Measurements from ENCODE around the gene STK24.
"Not testable (repeated sequence)": the region's sequence is repeated elsewhere in the genome, so short reads cannot be mapped to it uniquely, and the experiment has no call there.

Gene STK24

GRCh38 chr13:98599502-98600328 is 22.8 kb upstream of the STK24 start:
- Histone ChIP-seq H3K4me3 (ENCODE audit: insufficient read depth, low read depth, low read length) (no peak overlapping the region), H3K27me3 (ENCODE audit: control insufficient read depth, insufficient read depth, low read length, poor library complexity, severe bottlenecking) (no peaks in the 10 kb centered on the region), H3K9me3 (ENCODE audit: control insufficient read depth, low read length) (no peaks in the 10 kb centered on the region), H3K27ac (ENCODE audit: insufficient read depth, low read depth, low read length, poor library complexity, severe bottlenecking) (no peak overlapping the region), H3K4me1 (ENCODE audit: control insufficient read depth, insufficient read depth, low read length) (no peaks in the 10 kb centered on the region), H3K36me3 (ENCODE audit: control insufficient read depth, insufficient read depth, low read length) (no peaks in the 10 kb centered on the region)
- 91 to 100% methylated on average over 1 of the region's 2 CpGs for WGBS, 2 experiments

GRCh38 chr13:98598043-98598442 is 21.1 kb upstream of the STK24 start:
- H3K27ac ChIP-seq (ENCODE audit: insufficient read depth, low read depth, low read length, poor library complexity, severe bottlenecking), result no peak overlapping the region
- WGBS, 2 experiments, result 55% methylated on average over 4 of the region's 4 CpGs

GRCh38 chr13:98595134-98595533 is 18.2 kb upstream of the STK24 start:
- Histone ChIP-seq H3K27me3 (ENCODE audit: control insufficient read depth, insufficient read depth, low read length, poor library complexity, severe bottlenecking) (no peaks in the 10 kb centered on the region), H3K4me3 (ENCODE audit: insufficient read depth, low read depth, low read length) (no peak overlapping the region), H3K4me1 (ENCODE audit: control insufficient read depth, insufficient read depth, low read length) (no peaks in the 10 kb centered on the region), H3K9me3 (ENCODE audit: control insufficient read depth, low read length) (no peaks in the 10 kb centered on the region), H3K27ac (ENCODE audit: insufficient read depth, low read depth, low read length, poor library complexity, severe bottlenecking) (no peak overlapping the region), H3K36me3 (ENCODE audit: control insufficient read depth, insufficient read depth, low read length) (no peaks in the 10 kb centered on the region)
- WGBS, 2 experiments, result 92 to 98% methylated on average over 3 of the region's 3 CpGs

More at GRCh38 chr13:98598043-98598442, 21.1 kb upstream of the STK24 start:
- no peaks in the 10 kb centered on the region for H3K27me3 ChIP-seq (ENCODE audit: control insufficient read depth, insufficient read depth, low read length, poor library complexity, severe bottlenecking)
- H3K36me3 ChIP-seq (ENCODE audit: control insufficient read depth, insufficient read depth, low read length), result no peaks in the 10 kb centered on the region
- no peaks in the 10 kb centered on the region for H3K9me3 ChIP-seq (ENCODE audit: control insufficient read depth, low read length)
- H3K4me1 ChIP-seq (ENCODE audit: control insufficient read depth, insufficient read depth, low read length), result no peaks in the 10 kb centered on the region
- no peak overlapping the region for H3K4me3 ChIP-seq (ENCODE audit: insufficient read depth, low read depth, low read length)

- Histone ChIP-seq H3K9me3 (ENCODE audit: control insufficient read depth, low read length) (no peaks in the 10 kb centered on the region), H3K4me1 (ENCODE audit: control insufficient read depth, insufficient read depth, low read length) (no peaks in the 10 kb centered on the region), H3K36me3 (ENCODE audit: control insufficient read depth, insufficient read depth, low read length) (no peaks in the 10 kb centered on the region), H3K27me3 (ENCODE audit: control insufficient read depth, insufficient read depth, low read length, poor library complexity, severe bottlenecking) (no peaks in the 10 kb centered on the region), H3K27ac (ENCODE audit: insufficient read depth, low read depth, low read length, poor library complexity, severe bottlenecking) (no peak overlapping the region), H3K4me3 (ENCODE audit: insufficient read depth, low read depth, low read length) (no peak overlapping the region)
- WGBS, 2 experiments, result 89 to 93% methylated on average over 5 of the region's 5 CpGs
Observed at GRCh38 chr13:98592362-98592732, 15.4 kb upstream of the STK24 start.

- Histone ChIP-seq H3K27ac (ENCODE audit: insufficient read depth, low read depth, low read length, poor library complexity, severe bottlenecking) (no peak overlapping the region), H3K36me3 (ENCODE audit: control insufficient read depth, insufficient read depth, low read length) (no peaks in the 10 kb centered on the region), H3K27me3 (ENCODE audit: control insufficient read depth, insufficient read depth, low read length, poor library complexity, severe bottlenecking) (no peaks in the 10 kb centered on the region), H3K9me3 (ENCODE audit: control insufficient read depth, low read length) (no peaks in the 10 kb centered on the region), H3K4me3 (ENCODE audit: insufficient read depth, low read depth, low read length) (no peak overlapping the region), H3K4me1 (ENCODE audit: control insufficient read depth, insufficient read depth, low read length) (no peaks in the 10 kb centered on the region)
- WGBS, 2 experiments, result 100% methylated on average over 1 to 2 of the region's 2 CpGs
Observed at GRCh38 chr13:98591721-98592361, 14.9 kb upstream of the STK24 start.

- H3K4me1 ChIP-seq (ENCODE audit: control insufficient read depth, insufficient read depth, low read length); H3K27me3 ChIP-seq (ENCODE audit: control insufficient read depth, insufficient read depth, low read length, poor library complexity, severe bottlenecking); H3K36me3 ChIP-seq (ENCODE audit: control insufficient read depth, insufficient read depth, low read length); H3K9me3 ChIP-seq (ENCODE audit: control insufficient read depth, low read length); H3K27ac ChIP-seq (ENCODE audit: insufficient read depth, low read depth, low read length, poor library complexity, severe bottlenecking); H3K4me3 ChIP-seq (ENCODE audit: insufficient read depth, low read depth, low read length): not testable (repeated sequence)
- WGBS, 2 experiments, result 92 to 93% methylated on average over 5 to 6 of the region's 6 CpGs
Observed at GRCh38 chr13:98590471-98590870, 13.6 kb upstream of the STK24 start.

- H3K27me3 ChIP-seq (ENCODE audit: control insufficient read depth, insufficient read depth, low read length, poor library complexity, severe bottlenecking); H3K4me3 ChIP-seq (ENCODE audit: insufficient read depth, low read depth, low read length); H3K36me3 ChIP-seq (ENCODE audit: control insufficient read depth, insufficient read depth, low read length); H3K4me1 ChIP-seq (ENCODE audit: control insufficient read depth, insufficient read depth, low read length); H3K27ac ChIP-seq (ENCODE audit: insufficient read depth, low read depth, low read length, poor library complexity, severe bottlenecking); H3K9me3 ChIP-seq (ENCODE audit: control insufficient read depth, low read length): not testable (repeated sequence)
- WGBS, 2 experiments, result 95 to 96% methylated on average over 12 of the region's 12 CpGs
Observed at GRCh38 chr13:98589516-98589915, 12.6 kb upstream of the STK24 start.

GRCh38 chr13:98586400-98587345 is 9.8 kb upstream of the STK24 start:
- Histone ChIP-seq H3K27me3 (ENCODE audit: control insufficient read depth, insufficient read depth, low read length, poor library complexity, severe bottlenecking) (no peaks in the 10 kb centered on the region), H3K4me3 (ENCODE audit: insufficient read depth, low read depth, low read length) (no peak overlapping the region), H3K9me3 (ENCODE audit: control insufficient read depth, low read length) (no peaks in the 10 kb centered on the region), H3K27ac (ENCODE audit: insufficient read depth, low read depth, low read length, poor library complexity, severe bottlenecking) (no peak overlapping the region), H3K36me3 (ENCODE audit: control insufficient read depth, insufficient read depth, low read length) (no peaks in the 10 kb centered on the region), H3K4me1 (ENCODE audit: control insufficient read depth, insufficient read depth, low read length) (peaks cover 2% of the 10 kb centered on the region)
- 86 to 95% methylated on average over 4 of the region's 4 CpGs for WGBS, 2 experiments

- Histone ChIP-seq H3K36me3 (ENCODE audit: control insufficient read depth, insufficient read depth, low read length) (no peaks in the 10 kb centered on the region), H3K4me3 (ENCODE audit: insufficient read depth, low read depth, low read length) (no peak overlapping the region), H3K27ac (ENCODE audit: insufficient read depth, low read depth, low read length, poor library complexity, severe bottlenecking) (no peak overlapping the region), H3K9me3 (ENCODE audit: control insufficient read depth, low read length) (no peaks in the 10 kb centered on the region), H3K27me3 (ENCODE audit: control insufficient read depth, insufficient read depth, low read length, poor library complexity, severe bottlenecking) (no peaks in the 10 kb centered on the region), H3K4me1 (ENCODE audit: control insufficient read depth, insufficient read depth, low read length) (peaks cover 7% of the 10 kb centered on the region)
- 89 to 92% methylated on average over 3 of the region's 3 CpGs for WGBS, 2 experiments
Observed at GRCh38 chr13:98585946-98586345, 9.0 kb upstream of the STK24 start.

- H3K4me1 ChIP-seq (ENCODE audit: control insufficient read depth, insufficient read depth, low read length), result peaks cover 7% of the 10 kb centered on the region
- no peaks in the 10 kb centered on the region for H3K27me3 ChIP-seq (ENCODE audit: control insufficient read depth, insufficient read depth, low read length, poor library complexity, severe bottlenecking)
- no peaks in the 10 kb centered on the region for H3K9me3 ChIP-seq (ENCODE audit: control insufficient read depth, low read length)
- H3K27ac ChIP-seq (ENCODE audit: insufficient read depth, low read depth, low read length, poor library complexity, severe bottlenecking), result no peak overlapping the region
- H3K36me3 ChIP-seq (ENCODE audit: control insufficient read depth, insufficient read depth, low read length), result no peaks in the 10 kb centered on the region
- WGBS, 2 experiments, result 95 to 96% methylated on average over 5 of the region's 5 CpGs
- H3K4me3 ChIP-seq (ENCODE audit: insufficient read depth, low read depth, low read length), result no peak overlapping the region
Observed at GRCh38 chr13:98585398-98585754, 8.5 kb upstream of the STK24 start.
